Measurements from ENCODE around the gene OBP2A.
"Not testable (repeated sequence)": the region's sequence is repeated elsewhere in the genome, so short reads cannot be mapped to it uniquely, and the experiment has no call there.

Gene OBP2A

GRCh38 chr9:135508211-135508820 lies 37.6 kb upstream of the OBP2A start:
- no peak for DNase-seq (ENCODE audit: extremely low spot score, insufficient read length, low read depth)
- no peak for FAIRE-seq

GRCh38 chr9:135509458-135509857 lies 36.5 kb upstream of the OBP2A start:
- FAIRE-seq (no peak), DNase-seq (ENCODE audit: extremely low spot score, insufficient read length, low read depth) (no peak)

GRCh38 chr9:135512241-135512603 lies 33.7 kb upstream of the OBP2A start:
- FAIRE-seq (no peak), DNase-seq (ENCODE audit: extremely low spot score, insufficient read length, low read depth) (no peak)

GRCh38 chr9:135512904-135513303 lies 33.0 kb upstream of the OBP2A start:
- DNase-seq (ENCODE audit: extremely low spot score, insufficient read length, low read depth): no peak
- no peak for FAIRE-seq

- FAIRE-seq (no peak), DNase-seq (ENCODE audit: extremely low spot score, insufficient read length, low read depth) (no peak)
These were observed 32.5 kb upstream of the OBP2A start for GRCh38 chr9:135513351-135513846.

GRCh38 chr9:135513906-135514305 lies 32.0 kb upstream of the OBP2A start:
- not testable (repeated sequence) for DNase-seq (ENCODE audit: extremely low spot score, insufficient read length, low read depth); FAIRE-seq

GRCh38 chr9:135514342-135515082 lies 31.4 kb upstream of the OBP2A start:
- DNase-seq (ENCODE audit: extremely low spot score, insufficient read length, low read depth) (no peak), FAIRE-seq (no peak)

- FAIRE-seq (no peak), DNase-seq (ENCODE audit: extremely low spot score, insufficient read length, low read depth) (no peak)
These were observed 30.6 kb upstream of the OBP2A start for GRCh38 chr9:135515083-135515951.

- FAIRE-seq (no peak), DNase-seq (ENCODE audit: extremely low spot score, insufficient read length, low read depth) (no peak)
These were observed 29.6 kb upstream of the OBP2A start for GRCh38 chr9:135516132-135516860.

GRCh38 chr9:135517407-135517822 lies 28.5 kb upstream of the OBP2A start:
- no peak for DNase-seq (ENCODE audit: extremely low spot score, insufficient read length, low read depth)

GRCh38 chr9:135519179-135519971 lies 26.6 kb upstream of the OBP2A start:
- no peak for DNase-seq (ENCODE audit: extremely low spot score, insufficient read length, low read depth)
- no peak for FAIRE-seq

More at GRCh38 chr9:135517407-135517822, 28.5 kb upstream of the OBP2A start:
- no peak for FAIRE-seq

GRCh38 chr9:135520916-135521607 lies 24.9 kb upstream of the OBP2A start, which contains the start of gene LCN1:
Gene LCN1, plus strand, starts transcription at chr9:135521440. Its CDS starts 58 bp downstream, at chr9:135521498.
- no peak for FAIRE-seq
- DNase-seq (ENCODE audit: extremely low spot score, insufficient read length, low read depth): no peak

- FAIRE-seq: no peak
- no peak for DNase-seq (ENCODE audit: extremely low spot score, insufficient read length, low read depth)
These were observed 24.3 kb upstream of the OBP2A start for GRCh38 chr9:135521608-135522095.

GRCh38 chr9:135522137-135522877 lies 23.6 kb upstream of the OBP2A start:
- DNase-seq (ENCODE audit: extremely low spot score, insufficient read length, low read depth) (no peak), FAIRE-seq (no peak)

- FAIRE-seq (no peak), DNase-seq (ENCODE audit: extremely low spot score, insufficient read length, low read depth) (no peak)
These were observed 23.0 kb upstream of the OBP2A start for GRCh38 chr9:135522931-135523330.

- DNase-seq (ENCODE audit: extremely low spot score, insufficient read length, low read depth) (no peak), FAIRE-seq (no peak)
These were observed 22.3 kb upstream of the OBP2A start for GRCh38 chr9:135523521-135524129.

- no peak for FAIRE-seq
These were observed 21.6 kb upstream of the OBP2A start for GRCh38 chr9:135524130-135524861.

More at GRCh38 chr9:135524130-135524861, 21.6 kb upstream of the OBP2A start:
- DNase-seq (ENCODE audit: extremely low spot score, insufficient read length, low read depth): no peak
